H9 (cell line): ENCODE data around the gene MAP3K10. TPM values are rescaled to one million over a fixed set of nuclear protein-coding genes. Genes with fewer than 3 reads are reported as not detected.

Experiments used
- DNase-seq: peaks from one replicate; pipeline ENCODE4 v3.0.0-alpha.2; 2017
- H2AFZ ChIP-seq: one replicate; pipeline ENCODE4 v1.6.1; 2013; ENCODE audit warnings: mild to moderate bottlenecking, low read length, control low read depth, moderate library complexity
- H2AK5ac ChIP-seq: 2 replicates; pipeline ENCODE4 v1.6.1; 2013; ENCODE audit warnings: low read length, control low read depth, mixed read lengths; ENCODE audit not compliant: insufficient read length
- H2BK120ac ChIP-seq: one replicate; pipeline ENCODE4 v1.6.1; 2013; ENCODE audit warnings: low read depth, mild to moderate bottlenecking, low read length, control low read depth, inconsistent platforms; ENCODE audit not compliant: poor library complexity, severe bottlenecking
- H2BK12ac ChIP-seq: 2 replicates; pipeline ENCODE4 v1.6.1; 2013; ENCODE audit warnings: low read length, control low read depth, mixed read lengths, low read depth; ENCODE audit not compliant: insufficient read length
- H2BK15ac ChIP-seq: 2 replicates; pipeline ENCODE4 v1.6.1; 2013; ENCODE audit warnings: low read depth, low read length, control low read depth
- H2BK20ac ChIP-seq: one replicate; pipeline ENCODE4 v1.6.1; 2013; ENCODE audit warnings: low read depth, mild to moderate bottlenecking, low read length, control low read depth, inconsistent platforms; ENCODE audit not compliant: poor library complexity, severe bottlenecking
- H2BK5ac ChIP-seq: 2 replicates; pipeline ENCODE4 v1.6.1; 2013; ENCODE audit warnings: low read length, control low read depth, mixed read lengths; ENCODE audit not compliant: insufficient read length
- H3K14ac ChIP-seq: 2 replicates; pipeline ENCODE4 v1.6.1; 2013; ENCODE audit warnings: low read length, control low read depth; ENCODE audit not compliant: insufficient read depth
- H3K18ac ChIP-seq: 2 replicates; pipeline ENCODE4 v1.6.1; 2013; ENCODE audit warnings: low read depth, mild to moderate bottlenecking, mixed read lengths, low read length, control low read depth; ENCODE audit not compliant: insufficient read length
- H3K23ac ChIP-seq: 2 replicates; pipeline ENCODE4 v1.6.1; 2013; ENCODE audit warnings: low read length, control low read depth, mixed read lengths, low read depth; ENCODE audit not compliant: insufficient read length
- H3K23me2 ChIP-seq: 2 replicates; pipeline ENCODE4 v1.6.1; 2013; ENCODE audit warnings: low read depth, mild to moderate bottlenecking, mixed read lengths, low read length, control low read depth; ENCODE audit not compliant: insufficient read length, poor library complexity, severe bottlenecking
- H3K27ac ChIP-seq: 2 replicates; pipeline ENCODE4 v1.5.1; 2013; ENCODE audit warnings: low read length, control low read depth, mixed read lengths, low read depth; ENCODE audit not compliant: insufficient read length
- H3K27me3 ChIP-seq: 2 replicates; pipeline ENCODE4 v1.6.1; 2013; ENCODE audit warnings: low read length, control low read depth, inconsistent platforms; ENCODE audit not compliant: insufficient read depth
- H3K4ac ChIP-seq: 2 replicates; pipeline ENCODE4 v1.6.1; 2013; ENCODE audit warnings: low read depth, mild to moderate bottlenecking, control low read depth, inconsistent platforms, low read length, moderate library complexity
- H3K4me1 ChIP-seq: 2 replicates; pipeline ENCODE4 v1.6.1; 2013; ENCODE audit warnings: low read length, control low read depth, inconsistent platforms; ENCODE audit not compliant: insufficient read depth
- H3K4me2 ChIP-seq: 2 replicates; pipeline ENCODE4 v1.6.1; 2013; ENCODE audit warnings: low read length, control low read depth, mixed read lengths; ENCODE audit not compliant: insufficient read length, insufficient read depth
- H3K56ac ChIP-seq: 2 replicates; pipeline ENCODE4 v1.6.1; 2013; ENCODE audit warnings: low read depth, mild to moderate bottlenecking, mixed read lengths, low read length, control low read depth; ENCODE audit not compliant: insufficient read length
- H3K79me1 ChIP-seq: 2 replicates; pipeline ENCODE4 v1.6.1; 2013; ENCODE audit warnings: low read depth, mild to moderate bottlenecking, moderate library complexity, low read length, control low read depth, inconsistent platforms; ENCODE audit not compliant: insufficient read depth, poor library complexity, severe bottlenecking
- H3K79me2 ChIP-seq: 2 replicates; pipeline ENCODE4 v1.6.1; 2013; ENCODE audit warnings: low read length, control low read depth, inconsistent platforms; ENCODE audit not compliant: insufficient read depth
- H3K9ac ChIP-seq: 2 replicates; pipeline ENCODE4 v1.6.1; 2013; ENCODE audit warnings: low read length, control low read depth, mixed read lengths; ENCODE audit not compliant: insufficient read length; ENCODE audit errors: extremely low read depth
- H3K9me3 ChIP-seq: one replicate; pipeline ENCODE4 v1.6.1; 2013; ENCODE audit warnings: low read depth, low read length, inconsistent platforms; ENCODE audit not compliant: control insufficient read depth
- H3T11ph ChIP-seq: one replicate; pipeline ENCODE4 v1.6.1; 2013; ENCODE audit warnings: mild to moderate bottlenecking, low read length, control low read depth, inconsistent platforms
- H4K20me1 ChIP-seq: one replicate; pipeline ENCODE4 v1.6.1; 2013; ENCODE audit not compliant: control insufficient read depth, insufficient read length, insufficient read depth
- H4K5ac ChIP-seq: 2 replicates; pipeline ENCODE4 v1.6.1; 2013; ENCODE audit warnings: low read depth, mild to moderate bottlenecking, mixed read lengths, low read length, control low read depth; ENCODE audit not compliant: insufficient read length
- H4K8ac ChIP-seq: replicated peaks from 2 replicates; pipeline ENCODE4 v1.6.1; 2013; ENCODE audit warnings: low read length, control low read depth, mixed read lengths, low read depth; ENCODE audit not compliant: insufficient read length
- H4K91ac ChIP-seq: 2 replicates; pipeline ENCODE4 v1.6.1; 2013; ENCODE audit warnings: low read depth, mild to moderate bottlenecking, moderate library complexity, mixed read lengths, low read length, control low read depth; ENCODE audit not compliant: insufficient read length
- H3K27ac Mint-ChIP-seq, 3 experiments: 2 replicates in 2 of 3; 3 replicates in 1 of 3; pipeline ENCODE4 v1.8.0; 2020 to 2021; ENCODE audit warnings: mixed read lengths in 3 of 3, mild to moderate bottlenecking in 1 of 3, moderate library complexity in 1 of 3
- H3K27me3 Mint-ChIP-seq: 2 replicates; pipeline ENCODE4 v1.8.0; 2021; ENCODE audit warnings: low read depth, mild to moderate bottlenecking, moderate library complexity, mixed read lengths
- H3K36me3 Mint-ChIP-seq, 3 experiments: 2 replicates in 2 of 3; 3 replicates in 1 of 3; pipeline ENCODE4 v1.8.0; 2020 to 2021; ENCODE audit warnings: low read depth in 3 of 3, mixed read lengths in 3 of 3; ENCODE audit not compliant: insufficient read depth in 1 of 3
- H3K4me1 Mint-ChIP-seq, 2 experiments: 2 replicates each; pipeline ENCODE4 v1.8.0; 2020; ENCODE audit warnings: mixed read lengths in 2 of 2
- H3K4me3 Mint-ChIP-seq, 2 experiments: 2 replicates in 1 of 2; 3 replicates in 1 of 2; pipeline ENCODE4 v1.8.0; 2020 to 2021; ENCODE audit warnings: mild to moderate bottlenecking in 2 of 2, mixed read lengths in 2 of 2, moderate library complexity in 1 of 2
- H3K9me3 Mint-ChIP-seq, 2 experiments: 2 replicates in 1 of 2; 3 replicates in 1 of 2; pipeline ENCODE4 v1.8.0; 2020; ENCODE audit warnings: mild to moderate bottlenecking in 2 of 2, mixed read lengths in 2 of 2, moderate library complexity in 1 of 2
- CTCF ChIP-seq: fragments of 200-600 bp; sonication (generic); conservative IDR thresholded peaks from 3 replicates; pipeline ENCODE4 v1.8.0; 2021; ENCODE audit warnings: antibody characterized with exemption, mild to moderate bottlenecking
- WGBS: extraction: QIAGEN DNeasy Blood & Tissue Kit; methylation state at CpG from one replicate; pipeline ENCODE4 v1.1.7; 2013; ENCODE audit warnings: missing lambda C conversion rate, low lambda C conversion rate, mixed read lengths; ENCODE audit not compliant: insufficient read length; ENCODE audit errors: extremely low coverage; 5-methylcytosine and 5-hydroxymethylcytosine counted together
- total RNA-seq: library from RNA; stranded (reverse); gene quantifications from 2 replicates; pipeline ENCODE4 v1.2.1, GENCODE V29; 2021

MAP3K10 gene
- total RNA-seq, 1 experiment from 2014 or later: 19.0 TPM

GRCh38 chr19:40237791-40238190 is 46.6 kb downstream of the MAP3K10 start:
- Histone ChIP-seq H3K9me3 (no peaks in the 10 kb centered on the region), H3K79me1 (no peaks in the 10 kb centered on the region), H3K18ac (no peak overlapping the region), H3K27me3 (no peaks in the 10 kb centered on the region), H4K91ac (no peak overlapping the region), H2AK5ac (no peak overlapping the region), H3K79me2 (no peaks in the 10 kb centered on the region), H3K9ac (no peak overlapping the region), H3K23ac (no peak overlapping the region), H3K27ac (no peak overlapping the region), H2BK5ac (no peak overlapping the region), H3K56ac (no peak overlapping the region), H3K4me1 (no peaks in the 10 kb centered on the region), H4K5ac (no peak overlapping the region), H3K23me2 (no peaks in the 10 kb centered on the region), H3T11ph (no peak overlapping the region), H3K4ac (no peak overlapping the region), H4K8ac (no peak overlapping the region), H2BK20ac (no peak overlapping the region), H4K20me1 (no peaks in the 10 kb centered on the region), H2BK12ac (no peak overlapping the region), H2BK120ac (no peak overlapping the region), H2BK15ac (no peak overlapping the region), H3K4me2 (no peak overlapping the region), H3K14ac (no peak overlapping the region), H2AFZ (no peak overlapping the region)
- no peak overlapping the region for H3K27ac Mint-ChIP-seq
- no peaks in the 10 kb centered on the region for H3K4me1 Mint-ChIP-seq
- peaks cover 7 to 55% (median 49%) of the 10 kb centered on the region in 3 experiments; a peak in 6 of 7 replicates for H3K36me3 Mint-ChIP-seq
- no peaks in the 10 kb centered on the region for H3K9me3 Mint-ChIP-seq
- DNase-seq: no peak
- H3K4me3 Mint-ChIP-seq: no peak overlapping the region
- TF ChIP-seq CTCF: no peak
- no CpG with 5 or more reads among the region's 14 CpGs for WGBS
- H3K27me3 Mint-ChIP-seq: no peaks in the 10 kb centered on the region
